SH-SY5Y (cell line): ENCODE data around the gene DAO.

Source experiments
- GATA2 ChIP-seq: IDR thresholded peaks from 2 replicates; pipeline ENCODE4 v1.6.1; 2011; ENCODE audit warnings: mild to moderate bottlenecking, low read depth, low read length
- GATA3 ChIP-seq: IDR thresholded peaks from 2 replicates; pipeline ENCODE4 v1.6.1; 2011; ENCODE audit warnings: low read depth, mild to moderate bottlenecking, low read length, moderate library complexity

DAO gene

DNA sequence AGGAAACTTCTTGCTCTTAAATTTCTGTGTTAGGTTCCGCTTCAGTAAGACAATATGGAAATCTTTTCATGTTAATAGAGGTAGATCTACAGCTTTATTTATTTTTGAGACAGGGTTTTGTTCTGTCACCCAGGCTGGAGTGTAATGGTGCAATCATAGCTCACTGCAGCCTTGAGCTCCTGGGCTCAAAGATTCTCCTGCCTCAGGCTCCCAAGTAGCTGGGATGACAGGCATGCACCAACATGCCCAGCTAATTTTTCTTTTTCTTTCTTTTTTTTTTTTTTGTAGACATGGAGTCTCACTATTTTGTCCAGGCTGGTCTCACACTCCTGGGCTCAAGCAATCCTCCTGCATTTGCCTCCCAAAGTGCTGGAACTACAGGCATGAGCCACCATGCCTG is 70.1 kb downstream of the DAO start:
- TF ChIP-seq GATA3 (no peak), GATA2 (no peak)
